DND-41 (cell line): Measurements from ENCODE around the gene EIF1AD.

Source experiments
- CTCF ChIP-seq: IDR thresholded peaks from 2 replicates; pipeline ENCODE4 v1.5.1; 2012; ENCODE audit warnings: borderline replicate concordance, low read length, moderate library complexity, mild to moderate bottlenecking; ENCODE audit not compliant: poor library complexity, severe bottlenecking; ENCODE audit errors: extremely low read depth
- EZH2 ChIP-seq: IDR thresholded peaks from 3 replicates; pipeline ENCODE4 v1.6.1; 2012; ENCODE audit warnings: borderline replicate concordance, low read depth, mild to moderate bottlenecking, moderate library complexity, low read length, inconsistent platforms; ENCODE audit not compliant: severe bottlenecking

- TF ChIP-seq CTCF (no peak), EZH2 (no peak)
Observed at GRCh38 chr11:65946655-65947054, 55.3 kb downstream of the EIF1AD start.
